Occipital lobe (tissue), 2 donors: ENCODE data around the gene MET. TPM values are rescaled to one million over a fixed set of nuclear protein-coding genes. Genes with fewer than 3 reads are reported as not detected.

ENCODE experiments used
- DNase-seq: peaks from one replicate; lab custom pipeline; 2025; lab: John Stamatoyannopoulos, UW
- total RNA-seq: library from RNA; depleted of rRNA; stranded (reverse); fragments of >200 nt; gene quantifications from one replicate; pipeline ENCODE4 v1.2.3, GENCODE V29; 2014

MET gene
- total RNA-seq, 1 donor from 2014 or later: 65.5 TPM

DNA sequence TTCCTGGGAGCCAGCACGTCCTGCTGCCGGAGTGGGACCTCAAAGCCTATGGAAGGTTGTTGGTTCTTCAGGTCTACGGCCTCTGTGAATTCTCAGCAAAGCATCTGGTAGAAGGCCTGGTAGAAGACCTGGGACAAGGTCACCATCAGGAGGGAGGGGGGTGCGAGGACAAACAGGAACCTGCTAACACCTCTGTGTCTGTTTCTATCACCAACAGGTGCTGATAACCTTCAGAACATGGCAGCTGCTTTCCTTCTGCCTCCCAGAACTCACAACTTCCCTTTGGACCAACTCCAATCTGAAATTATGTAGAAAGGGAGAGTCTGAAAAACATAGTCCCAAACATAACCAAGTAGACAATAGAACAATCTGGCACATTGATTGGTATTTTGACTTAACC, 8.3 kb upstream of the MET start:
- no peak for DNase-seq

DNA sequence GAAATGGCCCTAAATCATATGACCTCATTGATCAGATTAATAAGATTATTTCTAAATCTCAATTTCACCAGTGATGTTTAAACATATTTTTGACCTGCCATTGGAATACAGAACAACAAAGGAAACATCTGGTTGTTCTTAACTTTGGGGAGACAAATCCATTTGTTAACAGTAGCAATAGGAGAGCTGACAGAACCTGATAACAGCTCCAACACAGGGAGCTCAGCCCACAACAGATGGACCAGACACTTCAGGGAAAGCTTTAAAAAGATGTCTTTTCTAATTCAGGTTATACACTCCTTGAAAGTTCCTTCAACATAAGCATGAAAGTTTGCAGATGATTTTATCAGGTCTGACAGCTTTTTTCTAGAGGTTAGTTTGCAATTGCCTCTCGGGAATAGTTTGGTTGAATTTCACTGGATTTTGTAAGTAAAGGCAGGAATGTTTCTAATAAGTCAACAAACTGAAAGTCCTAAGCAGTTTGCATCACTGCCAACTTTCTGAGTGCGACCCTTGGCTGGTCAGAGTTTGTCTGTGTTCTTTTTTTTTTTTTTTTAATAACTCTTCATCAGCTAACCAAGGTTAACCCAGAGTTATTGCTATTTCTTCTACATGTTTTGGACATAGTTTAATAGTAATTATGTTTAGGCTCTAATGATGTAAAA, 6.5 kb upstream of the MET start:
- no peak for DNase-seq

DNA sequence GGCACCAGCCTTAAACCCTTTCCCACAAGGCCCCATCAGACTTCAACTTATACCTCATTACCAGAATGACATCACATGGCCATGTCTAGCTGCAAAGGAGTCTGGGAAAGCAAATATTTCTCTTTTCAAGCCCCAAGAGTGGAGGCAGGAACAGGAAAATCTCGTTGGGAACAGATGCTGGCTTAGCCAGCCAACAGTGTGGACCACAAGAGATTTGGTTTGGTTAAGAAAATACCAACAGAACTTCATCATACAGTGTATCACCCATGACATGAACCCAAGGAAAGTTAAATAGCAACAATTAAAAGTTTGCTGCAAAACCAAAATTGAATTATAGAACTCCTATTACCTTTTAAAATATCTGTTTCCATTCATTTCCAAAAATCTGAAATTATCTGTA, 2.2 kb upstream of the MET start:
- DNase-seq: no peak

DNA sequence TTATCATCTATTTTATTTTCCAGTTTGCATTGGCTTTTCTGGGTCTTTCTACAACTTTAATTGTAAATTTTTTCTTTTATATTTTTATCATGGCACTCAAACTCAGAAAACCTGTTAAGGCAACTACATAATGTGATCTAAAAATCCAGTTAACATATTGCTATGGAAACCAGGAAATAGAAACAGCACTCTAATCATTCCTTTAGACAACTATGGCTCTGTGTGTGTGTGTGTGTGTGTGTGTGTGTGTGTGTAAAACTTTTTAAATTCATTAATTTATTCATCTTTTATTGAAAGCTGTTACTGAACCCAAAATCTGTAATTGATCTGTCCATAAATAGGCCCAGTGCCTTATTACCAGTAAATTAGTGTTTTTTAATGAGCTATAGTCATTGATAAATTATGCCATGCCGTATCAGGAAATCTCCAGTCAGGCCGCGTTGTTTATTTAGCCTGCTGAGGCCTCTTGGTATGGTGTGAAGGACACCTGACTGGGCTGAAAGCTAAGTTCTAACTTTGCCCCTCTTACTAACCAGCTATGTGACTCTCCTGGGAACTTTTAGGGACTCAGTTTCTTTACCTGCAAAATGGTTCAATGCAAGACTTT, 1.5 kb upstream of the MET start:
- DNase-seq: no peak

DNA sequence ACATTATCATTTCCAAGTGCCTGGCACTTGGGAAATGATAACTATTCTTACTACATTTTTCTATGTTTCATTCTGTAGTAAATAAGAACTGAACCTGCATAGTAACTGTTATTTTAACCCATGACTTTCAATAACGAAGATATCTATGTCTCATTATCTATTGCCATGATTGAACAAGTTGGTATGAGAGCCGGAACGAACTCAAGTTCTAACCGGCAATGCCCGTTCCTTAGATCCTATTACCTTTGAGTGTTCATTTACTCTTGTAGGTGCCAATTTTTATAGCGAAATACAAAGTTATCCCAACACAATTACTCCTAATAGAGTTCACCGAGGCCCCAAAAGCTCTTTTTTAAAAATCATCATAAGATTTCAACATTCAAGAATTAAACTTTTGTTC, 885 bp upstream of the MET start:
- DNase-seq: no peak

DNA sequence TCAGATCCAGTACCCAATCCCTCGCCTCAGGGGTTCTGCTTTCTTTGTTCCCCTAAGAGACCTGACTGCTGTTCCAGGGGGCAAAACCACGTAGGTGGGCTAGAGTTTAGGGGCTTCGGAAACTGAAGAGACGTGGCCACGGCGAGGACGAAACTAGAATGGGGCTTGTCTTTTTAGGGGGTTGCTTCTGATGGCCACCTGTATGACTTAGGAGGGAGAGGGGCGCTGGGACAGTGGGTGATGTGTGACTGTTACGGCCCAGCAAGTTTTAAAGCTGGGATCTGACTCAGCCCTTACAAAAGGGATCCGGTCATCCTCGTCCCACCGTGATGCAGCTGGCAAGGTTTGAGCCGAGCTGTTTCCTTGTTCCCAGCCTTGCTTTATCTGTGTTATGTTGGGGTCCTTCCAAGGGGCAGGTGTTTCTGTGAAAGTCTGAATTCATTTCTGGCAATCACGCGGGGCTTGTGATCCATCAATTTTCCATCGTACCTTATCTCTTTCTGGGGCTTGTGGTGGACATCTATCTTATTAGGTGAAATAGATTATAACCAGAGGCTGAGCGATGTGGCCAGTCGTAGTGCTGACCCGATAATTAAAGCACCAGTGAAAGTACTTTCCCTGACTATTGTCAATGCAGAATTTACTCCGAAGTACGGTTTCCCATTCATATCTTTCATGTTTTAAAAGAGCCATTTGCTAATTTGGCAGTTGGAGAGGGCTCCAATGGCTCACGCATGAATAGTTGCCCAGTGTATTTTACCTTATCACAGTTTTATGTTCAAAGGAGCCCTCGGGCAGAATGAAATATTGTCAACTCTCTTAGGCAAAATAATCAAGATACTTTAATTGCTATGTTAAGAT, 830 bp downstream of the MET start:
- peak; percentile 15 for DNase-seq

DNA sequence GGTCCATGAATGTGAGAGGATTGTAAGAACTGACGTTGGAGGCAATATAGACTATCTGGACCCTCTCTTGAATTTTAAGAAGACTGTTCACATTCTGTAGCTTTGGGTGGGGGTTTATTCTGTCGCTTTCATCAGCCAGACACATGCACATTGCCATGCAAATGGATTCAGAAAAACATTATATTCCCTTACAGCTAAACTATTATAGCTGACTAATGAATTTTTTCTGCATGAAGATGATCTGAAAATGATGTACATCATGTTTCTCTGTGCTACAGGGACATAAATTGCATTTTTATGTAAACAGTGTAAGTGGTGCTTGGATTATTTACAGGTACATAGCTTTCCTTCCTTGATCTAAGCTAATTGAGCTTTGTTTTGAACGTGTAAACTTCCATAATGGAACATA, 1.5 kb downstream of the MET start:
- no peak for DNase-seq

DNA sequence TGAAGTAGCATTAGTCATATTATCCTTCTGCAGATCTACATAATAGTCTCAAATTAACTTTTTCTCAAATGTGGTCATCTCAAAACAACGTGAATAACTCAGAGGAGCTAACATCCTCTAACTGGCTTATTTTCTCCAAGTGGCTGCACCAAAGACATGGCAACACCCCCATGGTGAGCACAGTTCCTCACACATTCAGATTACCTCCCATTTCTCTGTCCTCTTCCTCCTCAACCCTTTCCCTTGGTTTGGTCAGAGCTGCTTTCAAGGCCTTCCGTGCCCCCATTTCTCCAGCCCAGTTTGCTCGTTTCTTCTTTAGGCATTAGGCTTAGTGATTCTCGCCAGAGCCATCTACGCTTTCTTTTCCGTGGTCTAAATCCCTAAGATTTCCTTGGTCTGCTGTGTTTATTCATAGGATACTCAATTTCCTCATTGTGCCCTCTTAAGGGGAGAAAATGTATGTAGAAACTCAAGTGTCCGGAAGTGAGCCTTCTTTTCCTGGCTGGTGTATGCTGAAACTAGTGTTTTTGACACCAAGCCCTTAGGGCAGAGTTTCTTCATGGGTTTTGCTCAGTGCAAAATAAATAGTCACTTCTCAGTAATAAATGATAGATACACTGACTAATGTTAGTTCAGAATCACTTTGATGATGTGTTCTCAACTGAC, 2.6 kb downstream of the MET start:
- DNase-seq: no peak

DNA sequence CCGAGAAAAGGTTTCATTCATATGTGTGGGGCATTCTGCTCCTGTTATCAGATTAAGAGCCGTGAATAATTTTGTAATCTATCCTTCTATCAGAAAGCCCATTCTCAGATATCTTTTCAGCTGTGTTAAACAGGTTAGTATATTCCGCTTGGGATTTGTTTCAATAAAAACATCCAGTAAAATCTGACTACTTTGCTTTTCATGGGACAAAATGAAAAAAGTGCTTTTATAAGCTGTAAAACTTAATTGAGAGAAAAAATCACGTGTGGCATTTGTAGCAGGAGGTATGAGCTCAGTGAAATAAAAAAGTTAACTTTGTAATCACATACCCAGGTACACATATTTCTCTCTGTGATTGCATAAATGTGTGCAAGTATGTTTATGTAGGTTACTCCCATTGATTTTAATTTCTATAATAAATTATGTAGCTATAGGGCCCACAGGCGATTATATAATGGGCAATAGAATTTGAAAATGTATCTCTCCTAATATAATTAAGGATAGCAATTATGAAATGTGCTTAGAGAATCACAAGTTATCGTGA, 3.9 kb downstream of the MET start:
- DNase-seq: no peak

DNA sequence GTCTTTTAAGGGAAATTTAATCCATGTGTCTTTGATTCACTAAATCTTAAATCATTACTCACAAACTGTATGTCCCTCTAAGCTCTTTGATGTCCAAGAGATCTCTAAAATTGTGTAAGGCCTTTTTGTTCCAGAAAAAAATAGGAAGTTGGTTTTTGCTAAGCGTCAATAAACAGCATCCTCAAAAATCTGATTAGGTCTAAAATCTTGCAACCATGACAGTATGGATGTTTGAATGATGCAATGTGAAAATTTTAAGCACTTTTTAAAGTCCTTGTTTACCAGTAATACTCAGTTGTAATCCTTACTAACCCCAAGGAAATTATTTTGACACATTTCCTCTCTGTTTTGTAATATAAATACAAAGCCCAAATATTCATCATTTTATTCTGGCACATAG, 6.8 kb downstream of the MET start:
- DNase-seq: no peak

DNA sequence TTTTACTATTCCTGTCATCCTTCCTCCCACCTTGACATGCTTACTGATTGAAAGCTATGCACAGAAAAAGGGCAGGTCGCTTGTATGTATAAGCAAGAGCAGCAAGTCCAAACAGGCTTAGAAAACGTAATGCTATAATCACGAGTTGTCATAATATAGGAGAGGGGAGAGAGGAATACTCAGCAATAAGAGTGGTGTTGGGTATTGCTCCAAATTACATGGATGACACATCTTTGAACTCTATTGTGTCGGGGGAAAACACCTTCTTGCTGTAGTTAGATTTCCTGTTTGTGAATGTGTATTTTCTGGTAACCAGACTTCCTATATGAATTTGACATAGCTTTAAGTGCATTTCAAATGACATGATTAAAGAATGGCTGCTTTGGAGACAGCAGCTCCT, 7.5 kb downstream of the MET start:
- no peak for DNase-seq

DNA sequence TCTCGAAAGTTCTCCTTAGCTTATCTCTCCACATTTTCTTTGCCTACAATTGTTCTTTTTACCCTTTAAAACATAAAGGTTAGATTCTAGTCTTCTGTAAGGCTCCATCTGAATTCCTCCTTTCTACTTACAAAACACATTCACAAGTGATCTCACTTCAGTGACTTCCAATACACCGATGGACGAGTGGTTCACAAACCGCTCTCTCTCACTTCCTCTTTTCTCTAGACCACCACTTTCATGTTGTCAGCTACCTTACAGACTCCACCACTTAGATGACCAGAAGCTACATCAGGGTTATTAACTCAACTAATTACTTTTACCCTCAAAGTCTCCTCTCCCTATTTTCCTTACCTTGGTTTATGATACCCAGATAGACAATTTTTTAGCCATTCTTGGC, 11.8 kb downstream of the MET start:
- DNase-seq: no peak

DNA sequence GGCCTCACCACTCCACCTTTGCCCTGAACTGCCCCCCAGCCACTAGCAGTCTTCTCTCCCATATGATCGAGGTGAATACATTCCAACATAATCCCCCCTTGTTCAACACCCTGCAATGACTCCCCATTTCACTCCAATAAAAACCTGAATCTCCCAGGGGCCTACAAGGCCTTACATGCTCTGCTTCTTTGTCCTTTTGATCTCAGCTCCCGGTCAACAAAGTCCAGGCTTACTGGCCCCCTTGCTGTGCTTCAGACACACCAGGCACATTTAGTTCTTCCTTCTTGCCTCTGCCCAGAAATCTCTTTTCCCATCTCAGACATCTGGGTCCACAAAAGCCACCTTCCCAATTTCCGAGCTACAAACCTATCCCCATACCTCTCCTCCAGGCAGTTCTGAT, 14.0 kb downstream of the MET start:
- DNase-seq: no peak

DNA sequence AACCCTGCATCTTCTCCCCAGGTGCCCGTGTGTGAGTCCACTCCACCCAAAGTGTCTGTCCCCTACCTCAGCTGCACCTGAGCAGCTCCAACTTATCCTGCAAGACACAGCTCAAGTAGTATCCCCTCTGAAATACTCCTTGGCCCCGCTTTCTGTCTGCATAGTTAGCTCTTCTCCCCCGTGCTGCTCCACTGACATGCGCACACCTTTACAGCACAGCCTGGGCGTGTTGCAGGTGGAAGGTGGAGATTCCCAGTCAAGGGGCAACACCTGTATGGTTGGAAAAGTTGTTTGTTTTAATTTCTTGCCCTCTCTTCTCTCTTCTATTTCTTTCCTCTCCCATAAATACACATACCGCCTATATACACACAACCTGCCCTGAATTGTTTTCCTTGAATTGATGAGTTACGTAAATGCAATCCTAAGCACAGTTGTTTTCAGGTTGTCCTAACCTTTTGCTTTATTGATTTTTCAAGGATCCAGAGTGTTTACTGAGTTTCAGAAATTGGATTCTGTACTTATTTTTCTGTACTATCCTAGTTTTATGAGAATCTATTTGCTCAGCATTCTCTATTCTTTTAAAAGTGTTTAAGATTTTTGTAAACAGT, 14.9 kb downstream of the MET start:
- DNase-seq: no peak

DNA sequence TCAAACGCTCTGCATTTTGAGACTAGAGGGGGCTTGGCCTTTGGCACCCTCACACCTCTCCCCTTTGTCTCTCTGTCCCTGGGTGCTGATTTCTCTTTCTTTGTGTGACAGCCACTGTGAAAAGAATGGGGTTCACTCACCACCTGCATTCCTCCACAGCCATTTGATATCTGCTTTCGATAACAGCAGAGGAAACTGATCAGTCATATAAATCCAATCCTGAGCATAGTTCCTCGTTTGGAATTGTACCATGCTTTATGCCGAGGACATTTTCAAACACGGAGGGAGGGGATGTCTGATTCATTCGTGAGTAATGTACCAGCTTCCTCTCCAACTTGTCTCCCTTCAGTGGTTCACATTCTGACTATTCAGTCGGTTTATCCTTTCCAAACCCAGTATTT, 15.8 kb downstream of the MET start:
- no peak for DNase-seq

DNA sequence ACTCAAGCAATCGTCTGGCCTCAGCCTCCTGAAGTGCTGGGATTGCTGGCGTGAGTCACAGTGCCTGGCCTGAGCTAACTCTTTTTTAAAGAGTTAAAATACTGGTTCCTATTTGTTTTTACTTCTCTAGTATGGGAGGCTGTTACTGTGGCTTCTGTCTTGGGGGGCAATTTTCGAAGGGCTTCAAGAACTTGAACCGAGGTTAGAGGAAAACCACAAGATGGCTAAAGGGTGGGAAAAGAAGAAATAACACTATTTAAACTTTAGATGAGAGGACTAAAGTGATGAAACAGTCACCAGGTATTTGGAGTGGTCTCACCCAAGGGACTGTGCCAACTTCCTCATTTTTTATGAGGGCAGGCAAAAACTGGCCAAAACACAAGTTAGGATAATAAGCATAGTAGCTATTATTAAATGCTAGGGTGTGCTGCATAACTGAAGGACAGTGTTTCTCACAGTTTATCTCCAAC, 17.8 kb downstream of the MET start:
- no peak for DNase-seq

DNA sequence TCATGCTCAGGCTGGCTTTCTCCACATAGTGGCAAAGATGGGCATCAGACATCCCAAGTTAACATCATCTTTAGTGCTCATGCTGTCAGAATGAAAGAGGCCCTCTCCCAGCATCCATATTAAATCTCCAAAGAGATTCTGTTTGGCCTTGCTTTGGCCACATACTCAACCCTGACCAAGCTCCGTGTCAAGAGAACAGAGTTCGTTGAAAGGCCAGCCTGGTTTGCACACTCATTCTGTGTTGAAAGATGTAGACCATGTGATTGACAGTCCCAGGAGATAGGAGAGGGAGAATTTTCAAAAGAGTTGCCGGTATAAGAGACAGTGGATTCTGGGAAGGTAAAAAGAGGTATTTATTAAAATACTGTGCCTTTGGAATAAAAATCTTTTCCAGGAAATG, 19.7 kb downstream of the MET start:
- DNase-seq: no peak

DNA sequence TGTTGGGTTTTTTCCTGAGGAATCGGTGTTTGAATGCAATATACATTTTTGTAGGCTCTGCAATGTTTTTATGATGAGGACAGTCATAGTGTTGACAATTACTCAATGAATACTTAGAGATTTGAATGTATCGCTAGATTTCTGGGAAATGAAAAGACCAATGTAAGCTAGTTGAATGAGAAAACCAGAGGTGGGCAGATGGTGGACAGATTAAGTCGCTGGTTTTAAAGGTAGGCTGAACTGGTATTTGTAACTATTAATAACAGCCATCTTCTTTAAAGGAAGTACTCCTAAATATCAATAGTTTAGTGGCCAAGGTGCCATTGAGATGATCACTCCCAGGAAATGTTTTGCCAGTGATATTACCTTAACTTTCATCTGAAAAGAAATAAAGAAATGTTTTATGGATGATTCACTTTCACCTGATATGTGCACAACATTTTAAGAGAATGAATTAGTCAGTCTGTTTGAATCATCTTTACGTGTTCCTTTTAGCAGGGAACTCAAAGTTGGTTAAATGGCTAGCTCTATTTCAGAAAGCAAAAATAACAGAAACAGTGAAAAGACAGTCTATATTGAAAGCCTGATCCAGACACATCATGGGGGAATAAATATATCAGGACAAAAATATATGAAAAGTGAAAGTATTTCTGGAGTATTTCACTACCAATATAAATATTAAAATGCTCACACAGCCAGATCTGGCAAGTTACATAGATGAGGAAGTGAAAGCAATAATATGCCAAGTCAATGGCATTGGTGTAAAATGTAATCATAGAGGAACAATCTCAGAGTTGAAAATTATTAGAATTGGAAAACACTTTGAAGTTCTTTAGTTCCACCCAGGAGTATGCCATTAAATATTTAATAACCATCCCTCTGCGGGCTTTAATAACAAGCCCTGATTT, 20.7 kb downstream of the MET start:
- no peak for DNase-seq

DNA sequence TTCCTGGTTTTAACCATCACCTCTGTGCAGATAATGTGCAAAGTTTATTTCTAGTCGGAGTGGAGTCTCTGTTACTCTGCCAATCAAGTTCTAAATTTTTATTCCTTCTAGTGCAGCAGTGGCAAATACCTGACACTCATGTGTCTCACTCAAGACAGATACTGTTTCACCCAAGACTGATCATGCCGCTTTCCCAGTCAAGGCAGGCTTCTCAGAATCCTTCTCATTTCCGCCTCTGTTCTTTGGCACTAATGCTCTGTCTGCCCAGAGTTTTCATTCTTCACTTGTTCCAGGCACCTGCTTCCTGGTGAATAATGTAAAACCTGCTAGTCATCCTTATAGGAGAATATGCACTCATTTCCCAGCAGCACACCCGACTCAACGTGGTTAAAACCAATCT, 24.7 kb downstream of the MET start:
- no peak for DNase-seq

DNA sequence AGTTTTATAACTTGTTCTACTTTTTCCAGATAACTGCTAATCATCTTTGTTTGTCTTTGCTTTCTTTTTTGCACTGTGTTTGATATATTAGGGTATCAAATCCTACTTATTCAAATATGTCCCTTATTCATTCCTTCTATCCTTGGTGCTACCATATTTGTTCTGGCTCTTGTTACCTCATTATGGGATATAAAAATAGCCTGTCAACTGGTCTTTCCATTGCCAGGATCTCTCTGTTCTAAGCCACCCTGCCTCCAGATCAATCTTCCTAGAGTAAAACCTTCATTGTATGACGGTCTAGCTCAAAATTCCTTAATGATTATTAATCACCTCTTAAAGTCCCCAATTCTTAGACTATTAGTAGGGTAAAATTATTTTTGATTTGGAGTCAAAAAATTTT, 25.2 kb downstream of the MET start:
- no peak for DNase-seq
